HL-60/S4 treated with retinoic acid at 250 ng/mL for 4 days and 3 days (cell line): Measurements from ENCODE around the gene NCOA3.
"Not testable (repeated sequence)": the region's sequence is repeated elsewhere in the genome, so short reads cannot be mapped to it uniquely, and the experiment has no call there.

Experiments
- in situ Hi-C: fragments of 300-500 bp; cut with MboI; formaldehyde crosslinking; loops from 2 replicates; pipeline ENCODE4 v1.7.0; 2022; ENCODE audit warnings: low sequenced_read_pairs

Gene NCOA3

GRCh38 chr20:47468290-47469050 is 33.2 kb upstream of the NCOA3 start:
- in situ Hi-C loops, result no loop called here

- in situ Hi-C loops, result no loop called here
These were observed 26.2 kb upstream of the NCOA3 start for GRCh38 chr20:47475419-47476044.

GRCh38 chr20:47476452-47476851 is 25.2 kb upstream of the NCOA3 start:
- in situ Hi-C loops, result no loop called here

- in situ Hi-C loops, result no loop called here
These were observed 22.6 kb upstream of the NCOA3 start for GRCh38 chr20:47479093-47479492.

- in situ Hi-C loops, result no loop called here
These were observed 22.2 kb upstream of the NCOA3 start for GRCh38 chr20:47479506-47479905.

GRCh38 chr20:47480239-47480638 is 21.4 kb upstream of the NCOA3 start:
- in situ Hi-C loops, result no loop called here

GRCh38 chr20:47480705-47481104 is 21.0 kb upstream of the NCOA3 start:
- in situ Hi-C loops, result no loop called here

- in situ Hi-C loops, result no loop called here
These were observed 20.1 kb upstream of the NCOA3 start for GRCh38 chr20:47481330-47482216.

- in situ Hi-C loops, result no loop called here
These were observed 19.0 kb upstream of the NCOA3 start for GRCh38 chr20:47482705-47483104.

GRCh38 chr20:47484303-47484702 is 17.4 kb upstream of the NCOA3 start:
- in situ Hi-C loops, result no loop called here

GRCh38 chr20:47487175-47487917 is 14.3 kb upstream of the NCOA3 start:
- in situ Hi-C loops, result no loop called here

GRCh38 chr20:47489448-47489872 is 12.2 kb upstream of the NCOA3 start:
- in situ Hi-C loops, result no loop called here

GRCh38 chr20:47490795-47491194 is 10.9 kb upstream of the NCOA3 start:
- in situ Hi-C loops, result no loop called here

- in situ Hi-C loops, result no loop called here
These were observed 9.4 kb upstream of the NCOA3 start for GRCh38 chr20:47492284-47492683.

GRCh38 chr20:47493175-47493962 is 8.3 kb upstream of the NCOA3 start:
- in situ Hi-C loops, result no loop called here

GRCh38 chr20:47493963-47494293 is 7.8 kb upstream of the NCOA3 start:
- in situ Hi-C loops, result no loop called here

- in situ Hi-C loops, result not testable (repeated sequence)
These were observed 7.1 kb upstream of the NCOA3 start for GRCh38 chr20:47494606-47495005.

- in situ Hi-C loops, result no loop called here
These were observed 5.6 kb upstream of the NCOA3 start for GRCh38 chr20:47496118-47496517.

- in situ Hi-C loops, result no loop called here
These were observed 3.1 kb upstream of the NCOA3 start for GRCh38 chr20:47498606-47499005.

GRCh38 chr20:47499053-47499452 is 2.6 kb upstream of the NCOA3 start:
- in situ Hi-C loops, result no loop called here
